Epithelial cell of esophagus (primary cell): Measurements from ENCODE around the gene MEN1.

Source experiments
- DNase-seq: peaks from one replicate; pipeline ENCODE4 v3.0.0; 2010; ENCODE audit warnings: low read depth
- H3K4me3 ChIP-seq: 2 replicates; pipeline ENCODE4 v1.5.1; 2011; ENCODE audit warnings: mild to moderate bottlenecking, low read length, control low read depth
- CTCF ChIP-seq: IDR thresholded peaks from 2 replicates; pipeline ENCODE4 v1.5.1; 2011; ENCODE audit warnings: low read depth, mild to moderate bottlenecking, low read length, control low read depth, inconsistent platforms; ENCODE audit not compliant: insufficient read depth; ENCODE audit errors: missing control alignments

Gene MEN1

GRCh38 chr11:64764040-64764611 is 46.2 kb downstream of the MEN1 start:
- DNase-seq, result no peak
- no peak overlapping the region for H3K4me3 ChIP-seq

GRCh38 chr11:64763526-64764039 is 46.8 kb downstream of the MEN1 start:
- H3K4me3 ChIP-seq, result no peak overlapping the region
- DNase-seq, result no peak
- no peak for TF ChIP-seq CTCF

More at GRCh38 chr11:64764040-64764611, 46.2 kb downstream of the MEN1 start:
- TF ChIP-seq CTCF, result no peak

- no peak overlapping the region for H3K4me3 ChIP-seq
- TF ChIP-seq CTCF, result no peak
- DNase-seq, result peak; percentile 78
These were observed 47.5 kb downstream of the MEN1 start for GRCh38 chr11:64762674-64763525.

GRCh38 chr11:64762277-64762673 is 48.1 kb downstream of the MEN1 start:
- TF ChIP-seq CTCF, result no peak
- H3K4me3 ChIP-seq, result no peak overlapping the region
- peak; percentile 62 for DNase-seq

GRCh38 chr11:64760759-64761420 is 49.5 kb downstream of the MEN1 start:
- no peak for TF ChIP-seq CTCF
- H3K4me3 ChIP-seq, result no peak overlapping the region
- DNase-seq, result no peak

GRCh38 chr11:64759722-64760719 is 50.3 kb downstream of the MEN1 start, which contains the start of gene PYGM:
Gene PYGM (minus strand): TSS chr11:64759974. CDS start chr11:64759898, 76 bp downstream.
- H3K4me3 ChIP-seq, result no peak within 1 kb of the TSS
- DNase-seq, result no peak
- TF ChIP-seq CTCF, result no peak
